SU-DHL-6 (cell line): ENCODE measurements around the gene SLC22A15.
"Not testable (repeated sequence)": the region's sequence is repeated elsewhere in the genome, so short reads cannot be mapped to it uniquely, and the experiment has no call there.

ENCODE experiments used
- EZH2phosphoT487 ChIP-seq: fragments of 200-600 bp; sonication (generic), shearing (Covaris generic); conservative IDR thresholded peaks from 2 replicates; pipeline ENCODE4 v1.6.1; 2018; ENCODE audit warnings: mild to moderate bottlenecking, antibody characterized with exemption, low read length, moderate library complexity, mixed read lengths
- TF ChIP-seq, protein P1 (sequence below): fragments of 200-600 bp; sonication (generic); IDR thresholded peaks from one replicate; pipeline ENCODE4 v1.5.1; 2017; ENCODE audit warnings: antibody characterized with exemption, mild to moderate bottlenecking, low read length, moderate library complexity; ENCODE audit not compliant: insufficient read depth, poor library complexity, severe bottlenecking

DNA sequence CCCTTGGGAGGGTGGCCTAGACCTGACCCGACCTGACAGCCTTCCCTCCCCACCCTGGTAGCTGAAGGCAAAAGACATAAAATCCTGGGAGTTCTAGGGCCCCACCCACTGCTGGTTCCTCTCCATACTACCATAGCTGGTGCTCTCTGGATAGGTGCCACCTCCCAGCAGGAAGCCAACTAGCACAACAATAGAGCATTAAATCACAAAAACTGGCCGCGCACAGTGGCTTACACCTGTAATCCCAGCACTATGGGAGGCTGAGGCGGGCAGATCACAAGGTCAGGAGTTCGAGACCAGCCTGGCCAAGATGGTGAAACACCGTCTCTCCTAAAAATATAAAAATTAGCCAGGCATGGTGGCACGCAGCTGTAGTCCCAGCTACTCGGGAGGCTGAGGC lies 70.6 kb downstream of the SLC22A15 start:
- TF ChIP-seq, protein P1, sequence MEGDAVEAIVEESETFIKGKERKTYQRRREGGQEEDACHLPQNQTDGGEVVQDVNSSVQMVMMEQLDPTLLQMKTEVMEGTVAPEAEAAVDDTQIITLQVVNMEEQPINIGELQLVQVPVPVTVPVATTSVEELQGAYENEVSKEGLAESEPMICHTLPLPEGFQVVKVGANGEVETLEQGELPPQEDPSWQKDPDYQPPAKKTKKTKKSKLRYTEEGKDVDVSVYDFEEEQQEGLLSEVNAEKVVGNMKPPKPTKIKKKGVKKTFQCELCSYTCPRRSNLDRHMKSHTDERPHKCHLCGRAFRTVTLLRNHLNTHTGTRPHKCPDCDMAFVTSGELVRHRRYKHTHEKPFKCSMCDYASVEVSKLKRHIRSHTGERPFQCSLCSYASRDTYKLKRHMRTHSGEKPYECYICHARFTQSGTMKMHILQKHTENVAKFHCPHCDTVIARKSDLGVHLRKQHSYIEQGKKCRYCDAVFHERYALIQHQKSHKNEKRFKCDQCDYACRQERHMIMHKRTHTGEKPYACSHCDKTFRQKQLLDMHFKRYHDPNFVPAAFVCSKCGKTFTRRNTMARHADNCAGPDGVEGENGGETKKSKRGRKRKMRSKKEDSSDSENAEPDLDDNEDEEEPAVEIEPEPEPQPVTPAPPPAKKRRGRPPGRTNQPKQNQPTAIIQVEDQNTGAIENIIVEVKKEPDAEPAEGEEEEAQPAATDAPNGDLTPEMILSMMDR, result not testable (repeated sequence)
- not testable (repeated sequence) for TF ChIP-seq EZH2phosphoT487
